ENCODE results near the gene CTNNBL1. TPM values are rescaled to one million over a fixed set of nuclear protein-coding genes. Genes with fewer than 3 reads are reported as not detected.

Gene CTNNBL1
- total and polyA plus RNA-seq, 2 experiments from 2014 or later: 36.3 to 68.7 TPM

DNA sequence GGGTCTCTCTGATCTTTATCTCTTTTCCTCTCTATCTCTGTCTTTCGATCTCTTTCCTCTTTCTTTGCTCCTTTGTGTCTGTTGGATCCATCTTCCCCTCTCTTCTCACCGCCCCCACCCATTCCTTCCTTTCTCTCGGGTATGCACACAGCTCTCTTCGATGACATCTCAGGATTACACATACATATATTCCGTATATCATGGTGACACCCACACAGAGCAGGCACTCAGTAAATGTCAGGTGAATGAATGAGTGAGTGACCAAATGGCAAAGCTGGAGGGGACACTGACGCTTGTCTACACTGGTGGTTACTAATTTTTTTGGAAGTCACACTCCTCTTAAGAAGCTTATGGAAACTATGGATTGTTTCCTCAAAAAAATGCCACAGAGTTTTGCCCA, 219.0 kb downstream of the CTNNBL1 start:
- DNase-seq (ENCODE audit: low spot score): no peak
- H2AFZ ChIP-seq: no peak overlapping the region
- Mint-ChIP-seq H3K27ac (no peak overlapping the region), H3K4me3 (no peak overlapping the region; the same call in 2 of the 3 replicates), H3K27me3 (ENCODE audit: insufficient read depth, low read depth, poor library complexity) (peaks cover 16% of the 10 kb centered on the region), H3K4me1 (peaks cover 62% of the 10 kb centered on the region), H3K36me3 (ENCODE audit: low read depth) (no peaks in the 10 kb centered on the region), H3K9me3 (no peaks in the 10 kb centered on the region)
- no peak for ATAC-seq
- peaks cover 10% of the 10 kb centered on the region; the same call in 1 of the 2 replicates for H3F3A ChIP-seq (replicated peaks; ENCODE audit: low read depth)
- no peaks in the 10 kb centered on the region for H3K9me2 ChIP-seq (ENCODE audit: insufficient read depth)
- peaks cover 14% of the 10 kb centered on the region; the same call in 1 of the 2 replicates for H3K27me3 ChIP-seq (ENCODE audit: insufficient read depth)
- no peaks in the 10 kb centered on the region for H3K36me3 ChIP-seq (ENCODE audit: insufficient read depth)
- TF ChIP-seq JUNB (IDR thresholded peaks at IDR 0.05; ENCODE audit: unreplicated experiment): no peak
- no peak for TF ChIP-seq ZNF462 (CRISPR knock-in tag; IDR thresholded peaks at IDR 0.05)
- no peak for TF ChIP-seq POLR2AphosphoS5 (IDR thresholded peaks at IDR 0.05; ENCODE audit: low read depth)
- TF ChIP-seq CTCF (conservative IDR thresholded peaks at IDR 0.05; ENCODE audit: low read depth in 2 of 2): no peak
- TF ChIP-seq EZH2phosphoT487 (IDR thresholded peaks at IDR 0.05; ENCODE audit: unreplicated experiment): no peak
- no peak for TF ChIP-seq STAT1 (IDR thresholded peaks at IDR 0.05; ENCODE audit: unreplicated experiment)
- no peak for TF ChIP-seq ZNF114 (CRISPR knock-in tag; IDR thresholded peaks at IDR 0.05)
- no peak for TF ChIP-seq ETS1 (IDR thresholded peaks at IDR 0.05)
- no peak overlapping the region for H3K4me3 ChIP-seq
- H3K4me2 ChIP-seq: no peak overlapping the region
- no peaks in the 10 kb centered on the region for H3K79me2 ChIP-seq (replicated peaks; ENCODE audit: insufficient read depth)
- peaks cover 49% of the 10 kb centered on the region for H3K4me1 ChIP-seq (ENCODE audit: insufficient read depth)
- H3K27ac ChIP-seq (ENCODE audit: low read depth): no peak overlapping the region
- no peaks in the 10 kb centered on the region for H4K20me1 ChIP-seq (replicated peaks; ENCODE audit: insufficient read depth)

All from GM23338 (cell line).